GM19463 (cell line): ENCODE measurements around the gene OR10X1.

Experiments used
- ATAC-seq: cut with Tn5 transposase; IDR thresholded peaks from one replicate; pipeline ENCODE4 v1.9.1; 2021; ENCODE audit warnings: mild to moderate bottlenecking, moderate library complexity; ENCODE audit not compliant: unreplicated experiment

Gene OR10X1, protein sequence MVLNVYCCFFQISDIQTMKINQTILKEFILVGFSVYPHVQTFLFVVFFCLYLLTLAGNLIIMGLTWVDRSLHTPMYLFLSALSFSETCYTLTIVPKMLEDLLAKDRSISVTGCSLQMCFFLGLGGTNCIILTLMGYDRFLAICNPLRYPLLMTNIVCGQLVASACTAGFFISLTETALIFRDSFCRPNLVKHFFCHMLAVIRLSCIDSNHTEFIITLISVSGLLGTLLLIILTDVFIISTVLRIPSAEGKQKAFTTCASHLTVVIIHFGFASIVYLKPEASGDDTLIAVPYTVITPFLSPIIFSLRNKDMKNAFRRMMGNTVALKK

GRCh38 chr1:158579733-158580132 is at the start of gene OR10X1:
OR10X1 (minus strand) TSS chr1:158579899; CDS start chr1:158579899, 0 bp downstream.
- no peak for ATAC-seq

DNA sequence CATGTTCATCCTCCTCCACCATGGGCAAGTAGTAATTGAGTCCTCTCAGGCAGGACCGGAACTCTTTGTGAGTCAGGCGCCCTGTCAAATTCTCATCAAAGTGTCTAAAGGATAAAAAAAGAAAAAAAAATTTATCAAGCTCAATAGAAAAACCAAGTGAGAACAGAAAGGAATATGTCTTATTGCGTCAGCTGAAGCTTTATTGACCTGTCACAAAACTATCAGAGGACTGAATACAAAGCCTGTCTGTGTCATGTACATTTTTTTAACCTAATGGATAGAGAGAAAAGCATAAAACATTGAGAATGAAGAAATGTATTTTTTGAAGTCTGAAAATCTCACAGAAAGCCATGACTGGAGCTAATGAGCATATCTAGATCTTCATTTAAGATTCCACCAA is 34.1 kb upstream of the OR10X1 start:
- no peak for ATAC-seq

DNA sequence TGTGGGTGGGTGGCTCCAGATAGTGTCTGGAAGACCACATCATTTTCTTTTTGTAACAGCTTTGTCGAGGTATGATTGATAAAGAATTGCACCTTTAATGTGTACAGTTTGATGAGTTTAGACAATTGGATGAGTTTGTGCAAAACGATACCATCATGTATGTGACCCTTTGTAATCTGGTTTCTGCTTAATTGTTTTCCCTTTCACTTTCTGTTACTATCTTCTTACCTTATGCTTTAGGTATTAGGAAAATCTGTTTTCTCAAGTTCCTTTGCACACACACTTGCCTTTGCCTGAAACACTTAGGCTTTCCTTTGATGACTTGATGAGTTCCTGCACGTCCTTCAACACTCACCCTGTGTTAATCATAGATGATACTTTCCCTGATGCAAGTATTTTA is 32.2 kb upstream of the OR10X1 start:
- ATAC-seq: no peak

DNA sequence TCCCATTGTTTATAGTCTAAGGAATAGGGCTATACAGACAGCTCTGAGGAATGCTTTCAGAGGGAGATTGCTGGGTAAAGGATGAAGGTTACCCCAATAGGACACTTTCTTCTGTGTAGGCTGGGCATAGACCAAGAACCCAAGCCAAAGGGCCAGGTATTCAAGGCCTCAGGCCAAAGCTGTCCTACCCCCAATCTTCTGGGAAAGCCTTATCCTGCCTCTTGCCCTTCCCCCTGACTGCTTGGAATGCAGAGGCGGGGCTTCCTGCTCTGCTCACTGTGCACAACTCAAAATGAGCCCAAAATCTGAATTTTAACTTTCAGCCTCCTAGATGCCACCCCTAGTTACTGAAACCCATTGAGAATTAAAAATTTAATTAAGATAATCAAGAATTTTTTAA is 27.6 kb upstream of the OR10X1 start:
- ATAC-seq: no peak

- ATAC-seq: no peak
Observed at GRCh38 chr1:158604968-158605367, 25.3 kb upstream of the OR10X1 start, which contains the start of gene OR10Z1. OR10Z1 (plus strand) TSS chr1:158605268; CDS start chr1:158606439, 1,171 bp downstream.

DNA sequence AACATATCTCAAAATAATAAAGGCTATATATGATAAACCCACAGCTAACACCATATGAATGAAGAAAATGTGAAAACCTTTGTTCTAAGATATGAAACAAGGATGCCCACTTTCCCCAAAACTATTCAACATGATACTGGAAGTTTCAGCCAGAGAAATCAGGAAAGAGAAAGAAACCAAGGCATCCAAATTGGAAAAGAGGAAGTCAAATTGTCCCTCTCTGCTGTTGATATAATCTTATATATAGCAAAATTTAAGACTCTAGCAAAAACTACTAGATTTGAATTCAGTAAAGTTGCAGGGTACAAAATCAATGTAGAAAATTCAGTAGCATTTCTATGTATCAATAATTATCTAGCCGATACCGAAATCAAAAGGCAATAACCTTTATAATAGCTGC is 21.0 kb upstream of the OR10X1 start:
- ATAC-seq: no peak

DNA sequence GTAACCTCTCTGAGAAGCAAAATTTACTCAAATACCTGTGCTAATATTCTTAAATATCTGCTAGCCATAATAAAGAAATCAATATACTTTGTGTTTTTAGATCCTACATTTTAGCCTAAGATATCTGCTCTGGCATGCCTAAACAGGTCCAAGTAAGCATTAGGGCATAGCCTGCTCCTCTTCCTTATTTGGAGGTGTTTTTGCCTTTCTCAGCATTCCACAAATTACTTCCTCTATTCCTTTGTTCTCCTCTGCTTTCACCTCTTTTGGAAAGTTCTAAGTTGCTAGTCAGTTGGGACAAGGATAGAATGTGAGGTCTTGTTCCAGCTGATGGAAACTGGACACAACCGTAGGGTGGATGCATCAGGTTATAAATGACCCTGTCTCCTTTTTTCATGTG is 7.2 kb upstream of the OR10X1 start:
- ATAC-seq: no peak

GRCh38 chr1:158583962-158584361 is 4.3 kb upstream of the OR10X1 start:
- ATAC-seq: no peak

DNA sequence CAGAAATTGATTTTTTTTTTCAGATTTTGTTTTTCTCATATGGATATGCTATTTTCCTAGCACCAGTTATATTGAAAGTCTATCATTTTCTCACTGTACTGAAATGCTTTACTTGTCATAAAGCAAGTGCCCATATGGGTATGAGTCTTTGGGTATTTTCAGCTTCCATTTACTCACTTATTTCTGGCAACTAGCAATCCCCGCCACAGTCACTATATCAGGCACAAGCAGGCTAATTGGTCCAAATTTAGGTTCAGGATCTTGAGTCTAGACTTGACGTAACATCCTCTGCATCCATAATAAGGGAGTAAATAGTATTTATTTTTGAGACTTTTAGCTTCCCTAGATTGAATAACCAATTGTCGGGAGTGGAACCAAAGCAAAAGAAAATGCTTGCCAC is 2.1 kb downstream of the OR10X1 start:
- no peak for ATAC-seq

GRCh38 chr1:158572226-158572625 is 7.5 kb downstream of the OR10X1 start:
- ATAC-seq: no peak

GRCh38 chr1:158570480-158570879 is 9.2 kb downstream of the OR10X1 start, which contains the start of gene OR6P1:
OR6P1 (minus strand) TSS chr1:158570580; CDS start chr1:158563604, 6,976 bp downstream.
- no peak for ATAC-seq

DNA sequence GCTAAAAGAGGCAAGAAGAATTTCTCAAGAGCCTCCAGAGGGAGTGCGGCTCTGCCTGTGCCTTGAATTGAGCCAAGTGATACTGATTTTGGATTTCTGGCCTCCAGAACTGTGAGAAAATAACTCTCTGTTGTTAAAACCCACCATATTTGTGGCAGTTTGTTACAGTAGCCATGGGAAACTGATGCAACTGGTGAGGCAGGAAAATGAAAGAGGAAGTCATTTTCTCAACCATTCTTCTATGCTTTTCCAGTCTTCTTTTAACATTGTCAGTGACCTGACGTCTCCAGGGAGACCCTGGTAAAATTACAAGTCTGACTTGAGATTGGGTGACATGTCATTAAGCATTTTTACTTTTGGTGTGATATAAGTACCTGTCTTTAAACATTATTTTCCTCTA is 15.1 kb downstream of the OR10X1 start:
- ATAC-seq: no peak

- ATAC-seq: no peak
Observed at GRCh38 chr1:158563853-158564252, 15.8 kb downstream of the OR10X1 start.

DNA sequence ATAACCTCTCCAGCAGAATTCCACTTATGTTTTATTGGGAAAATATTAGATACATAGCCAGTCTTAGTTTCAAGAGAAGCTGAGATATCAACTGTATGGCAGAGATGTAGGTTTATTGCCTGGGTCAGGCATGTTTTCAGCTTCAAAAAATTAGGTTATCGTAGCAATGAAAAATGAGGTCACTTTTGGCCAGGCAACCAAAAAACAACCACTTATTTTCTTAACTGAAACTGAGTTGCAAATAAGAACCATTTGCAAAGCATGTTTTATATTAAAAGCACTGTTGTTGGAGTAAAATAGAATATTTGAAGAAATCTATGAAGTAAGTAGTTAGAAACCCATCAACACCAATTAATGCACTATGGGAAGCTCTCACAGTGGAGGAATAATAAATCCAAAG is 20.0 kb downstream of the OR10X1 start:
- ATAC-seq: no peak

DNA sequence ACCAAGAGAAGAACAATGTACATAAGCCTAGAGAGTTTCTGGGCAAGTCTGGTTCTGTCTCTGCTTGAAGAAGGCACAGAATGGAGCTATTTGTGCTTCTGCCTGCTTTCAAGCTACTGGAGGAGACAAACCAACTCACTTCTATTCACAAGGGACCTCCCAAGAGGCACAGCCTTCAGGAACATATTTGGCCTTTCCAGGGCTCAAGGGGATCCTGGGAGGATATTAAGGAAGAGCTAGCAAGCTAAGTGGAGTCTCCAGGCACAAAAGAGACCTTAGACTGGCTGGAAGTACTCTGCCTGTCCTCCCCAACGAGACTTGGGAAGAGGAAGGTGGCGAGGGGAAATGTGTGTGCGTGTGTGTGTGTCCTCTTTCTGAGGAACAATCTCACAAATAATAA is 25.3 kb downstream of the OR10X1 start, which contains the start of gene OR6Y1:
Gene OR6Y1 (minus strand): TSS at position 54 of the 400 bp plus-strand sequence. CDS start 6,300 bp downstream, outside the sequence.
- ATAC-seq: no peak

- no peak for ATAC-seq
Observed at GRCh38 chr1:158552296-158552695, 27.4 kb downstream of the OR10X1 start.

DNA sequence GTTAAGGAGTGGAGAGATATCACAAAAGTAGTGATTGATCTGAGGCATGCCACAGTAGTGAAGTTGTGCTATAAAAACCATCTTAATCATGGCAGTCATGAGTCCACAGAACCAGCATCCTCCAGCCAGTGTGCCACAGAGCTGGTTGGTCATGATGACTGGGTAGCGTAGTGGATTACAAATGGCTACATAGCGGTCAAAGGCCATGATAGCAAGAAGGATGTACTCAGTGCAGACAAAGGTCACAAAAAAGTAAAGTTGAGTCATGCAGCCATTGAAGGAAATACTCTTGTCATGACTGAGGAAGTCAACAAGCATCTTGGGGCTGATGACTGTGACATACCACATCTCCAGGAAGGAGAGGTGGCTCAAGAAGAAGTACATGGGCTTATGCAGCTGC is 32.2 kb downstream of the OR10X1 start:
- ATAC-seq: no peak

- no peak for ATAC-seq
Observed at GRCh38 chr1:158537609-158538008, 42.1 kb downstream of the OR10X1 start.

DNA sequence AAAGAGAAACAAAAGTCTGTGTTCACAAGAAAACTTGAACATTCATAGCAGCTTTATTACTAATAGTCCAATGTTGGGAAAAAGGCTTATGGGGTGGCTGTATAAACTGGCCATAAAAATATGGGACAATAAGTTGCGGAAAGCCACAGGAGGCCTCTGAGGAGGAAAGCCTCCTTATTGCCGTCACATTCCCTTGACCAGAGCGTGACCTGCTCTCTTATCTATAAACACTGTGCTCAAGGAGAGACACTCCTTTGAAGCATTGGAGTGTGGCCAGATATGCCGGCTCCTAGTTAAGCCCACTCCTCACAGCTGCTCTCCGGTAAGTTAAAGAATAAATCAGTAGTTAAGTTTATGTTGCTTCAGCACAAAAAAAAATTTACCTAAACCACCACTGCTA is 45.2 kb downstream of the OR10X1 start:
- no peak for ATAC-seq
